ENCODE data around the gene RABEPK.
"Not testable (repeated sequence)": the region's sequence is repeated elsewhere in the genome, so short reads cannot be mapped to it uniquely, and the experiment has no call there.

Gene RABEPK

GRCh38 chr9:125200216-125201047 lies at the start of gene RABEPK:
Gene RABEPK (plus strand): TSS chr9:125200542. CDS start chr9:125203014, 2,472 bp downstream.
- DNase-seq = peak; percentile 91 to 93

GRCh38 chr9:125151730-125152129 lies 48.6 kb upstream of the RABEPK start:
- DNase-seq = no peak

GRCh38 chr9:125153712-125154367 lies 46.5 kb upstream of the RABEPK start:
- DNase-seq = no peak

- DNase-seq = no peak
Measured at GRCh38 chr9:125156551-125156950, 43.8 kb upstream of the RABEPK start.

- DNase-seq = no peak
Measured at GRCh38 chr9:125160750-125161149, 39.6 kb upstream of the RABEPK start.

GRCh38 chr9:125161284-125161918 lies 38.9 kb upstream of the RABEPK start:
- DNase-seq = no peak

- not testable (repeated sequence) for DNase-seq
Measured at GRCh38 chr9:125162891-125163290, 37.5 kb upstream of the RABEPK start.

GRCh38 chr9:125166762-125167161 lies 33.6 kb upstream of the RABEPK start:
- no peak for DNase-seq

GRCh38 chr9:125169895-125170294 lies 30.4 kb upstream of the RABEPK start:
- no peak for DNase-seq

- no peak for DNase-seq
Measured at GRCh38 chr9:125172031-125172755, 28.1 kb upstream of the RABEPK start.

GRCh38 chr9:125176636-125177035 lies 23.7 kb upstream of the RABEPK start:
- DNase-seq = no peak

- DNase-seq = no peak
Measured at GRCh38 chr9:125177888-125178287, 22.5 kb upstream of the RABEPK start.

- not testable (repeated sequence) for DNase-seq
Measured at GRCh38 chr9:125179776-125180175, 20.6 kb upstream of the RABEPK start.

- DNase-seq = no peak
Measured at GRCh38 chr9:125180876-125181275, 19.5 kb upstream of the RABEPK start.

- not testable (repeated sequence) for DNase-seq
Measured at GRCh38 chr9:125181756-125182155, 18.6 kb upstream of the RABEPK start.

- DNase-seq = no peak
Measured at GRCh38 chr9:125183054-125183453, 17.3 kb upstream of the RABEPK start.

- no peak for DNase-seq
Measured at GRCh38 chr9:125183561-125183960, 16.8 kb upstream of the RABEPK start.

GRCh38 chr9:125189011-125189360 lies 11.4 kb upstream of the RABEPK start:
- peak in 1 of 2 experiments; percentile 18 for DNase-seq

GRCh38 chr9:125189361-125190289 lies 10.7 kb upstream of the RABEPK start, which contains the start of gene PPP6C:
Gene PPP6C (minus strand): TSS chr9:125189803. CDS start chr9:125189718, 85 bp downstream.
- DNase-seq = peak; percentile 94 to 97

GRCh38 chr9:125190361-125190801 lies 10.0 kb upstream of the RABEPK start:
- DNase-seq = peak in 1 of 2 experiments; percentile 39

GRCh38 chr9:125194466-125194865 lies 5.9 kb upstream of the RABEPK start:
- not testable (repeated sequence) for DNase-seq

- DNase-seq = not testable (repeated sequence)
Measured at GRCh38 chr9:125195591-125195990, 4.8 kb upstream of the RABEPK start.
